ENCODE data around the gene SDK1.

GRCh38 chr7:3836855-3837254 is 535.8 kb downstream of the SDK1 start:
- TF ChIP-seq CTCF (IDR thresholded peaks at IDR 0.05), result no peak
- no peak for TF ChIP-seq POLR2A (IDR thresholded peaks at IDR 0.05)

Measured in body of pancreas (tissue), 4 donors.